DOHH2 (cell line): ENCODE results near the gene PZP.

Experiments used
- H3F3A ChIP-seq: fragments of 200-600 bp; sonication (generic), shearing (Covaris generic); 2 replicates; pipeline ENCODE4 v1.6.0; 2016; ENCODE audit warnings: antibody characterized with exemption, mild to moderate bottlenecking; ENCODE audit not compliant: control insufficient read depth, insufficient read depth
- H3K27ac ChIP-seq: fragments of 200-600 bp; sonication (generic); 2 replicates; pipeline ENCODE4 v1.5.1; 2014; ENCODE audit warnings: low read depth, mild to moderate bottlenecking, low read length, moderate library complexity
- H3K27me3 ChIP-seq: fragments of 200-600 bp; sonication (generic); 2 replicates; pipeline ENCODE4 v1.6.1; 2014; ENCODE audit warnings: mild to moderate bottlenecking, low read length, mixed read lengths; ENCODE audit not compliant: control insufficient read depth
- H3K36me3 ChIP-seq: fragments of 200-600 bp; sonication (generic); 2 replicates; pipeline ENCODE4 v1.6.1; 2014; ENCODE audit warnings: mild to moderate bottlenecking, low read length, moderate library complexity, mixed read lengths; ENCODE audit not compliant: control insufficient read depth
- H3K4me1 ChIP-seq: fragments of 200-600 bp; sonication (generic); 2 replicates; pipeline ENCODE4 v1.6.1; 2014; ENCODE audit warnings: mild to moderate bottlenecking, low read length, mixed read lengths; ENCODE audit not compliant: control insufficient read depth
- H3K4me2 ChIP-seq: fragments of 200-600 bp; sonication (generic); 2 replicates; pipeline ENCODE4 v1.6.0; 2014; ENCODE audit warnings: mild to moderate bottlenecking, low read length, moderate library complexity
- H3K4me3 ChIP-seq: fragments of 200-600 bp; sonication (generic); 2 replicates; pipeline ENCODE4 v1.5.1; 2014; ENCODE audit warnings: mild to moderate bottlenecking, low read length, mixed read lengths
- H3K79me2 ChIP-seq: fragments of 200-600 bp; sonication (generic); 2 replicates; pipeline ENCODE4 v1.6.1; 2014; ENCODE audit warnings: mild to moderate bottlenecking, low read length, mixed read lengths; ENCODE audit not compliant: control insufficient read depth
- H3K9me2 ChIP-seq: fragments of 200-600 bp; sonication (generic); replicated peaks from 2 replicates; pipeline ENCODE4 v1.6.1; 2014; ENCODE audit warnings: mild to moderate bottlenecking, low read length, mixed read lengths; ENCODE audit not compliant: control insufficient read depth
- H3K9me3 ChIP-seq: fragments of 200-600 bp; sonication (generic); 2 replicates; pipeline ENCODE4 v1.6.1; 2014; ENCODE audit warnings: antibody characterized with exemption, low read length, mixed read lengths; ENCODE audit not compliant: control insufficient read depth, insufficient read depth
- H4K20me1 ChIP-seq: fragments of 200-600 bp; sonication (generic); 2 replicates; pipeline ENCODE4 v1.6.0; 2014; ENCODE audit warnings: low read depth, mild to moderate bottlenecking, antibody characterized with exemption, low read length, moderate library complexity; ENCODE audit not compliant: control insufficient read depth, insufficient read depth
- EZH2phosphoT487 ChIP-seq: fragments of 200-600 bp; sonication (generic); IDR thresholded peaks from 2 replicates; pipeline ENCODE4 v1.6.1; 2017; ENCODE audit warnings: borderline replicate concordance, mild to moderate bottlenecking, antibody characterized with exemption, low read length, moderate library complexity, mixed read lengths
- TF ChIP-seq, protein P1 (sequence below): fragments of 200-600 bp; sonication (generic); IDR thresholded peaks from one replicate; pipeline ENCODE4 v1.5.1; 2014; ENCODE audit warnings: antibody characterized with exemption, mild to moderate bottlenecking, low read depth, low read length; ENCODE audit not compliant: poor library complexity, severe bottlenecking

The PZP gene

DNA sequence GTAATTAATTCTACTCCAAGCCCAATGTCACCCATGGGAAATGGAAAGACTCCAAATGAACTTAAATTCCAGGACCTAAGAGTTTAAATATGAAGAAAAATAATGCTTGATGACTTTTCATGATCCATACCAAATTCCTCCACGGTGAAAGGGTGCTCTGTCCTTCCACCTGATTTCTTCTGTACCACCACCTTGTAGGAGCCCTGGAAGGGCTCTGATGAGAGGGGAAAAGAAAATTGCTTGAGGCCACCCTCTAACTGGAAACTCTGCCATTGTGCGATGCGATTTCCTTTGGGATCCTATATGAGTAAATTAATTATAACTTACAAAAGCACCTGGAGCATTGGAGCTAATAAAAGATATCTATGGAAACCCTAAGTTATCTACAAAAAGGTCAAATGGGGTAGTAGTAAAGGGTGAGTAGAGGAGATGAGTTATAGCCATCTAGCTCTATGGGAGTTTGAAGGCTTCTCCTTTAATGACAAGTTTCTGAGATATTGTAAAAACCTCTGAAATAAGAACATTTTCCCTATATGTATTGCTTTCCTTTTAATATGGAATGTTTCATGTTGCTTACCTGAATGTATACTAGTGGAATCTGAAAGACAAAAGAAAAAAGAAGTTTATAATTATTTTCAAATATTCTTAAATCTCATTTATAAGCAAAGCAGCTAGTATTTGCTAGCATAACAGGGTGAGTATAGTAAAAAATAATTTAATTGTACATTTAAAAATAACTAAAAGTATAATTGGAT, 98.3 kb downstream of the PZP start:
- H4K20me1 ChIP-seq, result no peaks in the 10 kb centered on the region
- no peaks in the 10 kb centered on the region for H3K79me2 ChIP-seq
- no peaks in the 10 kb centered on the region for H3K9me3 ChIP-seq
- H3K4me3 ChIP-seq, result no peak overlapping the region
- no peaks in the 10 kb centered on the region for H3F3A ChIP-seq
- no peaks in the 10 kb centered on the region for H3K9me2 ChIP-seq
- peaks cover 15% of the 10 kb centered on the region; the same call in 1 of the 2 replicates for H3K27me3 ChIP-seq
- TF ChIP-seq, protein P1, sequence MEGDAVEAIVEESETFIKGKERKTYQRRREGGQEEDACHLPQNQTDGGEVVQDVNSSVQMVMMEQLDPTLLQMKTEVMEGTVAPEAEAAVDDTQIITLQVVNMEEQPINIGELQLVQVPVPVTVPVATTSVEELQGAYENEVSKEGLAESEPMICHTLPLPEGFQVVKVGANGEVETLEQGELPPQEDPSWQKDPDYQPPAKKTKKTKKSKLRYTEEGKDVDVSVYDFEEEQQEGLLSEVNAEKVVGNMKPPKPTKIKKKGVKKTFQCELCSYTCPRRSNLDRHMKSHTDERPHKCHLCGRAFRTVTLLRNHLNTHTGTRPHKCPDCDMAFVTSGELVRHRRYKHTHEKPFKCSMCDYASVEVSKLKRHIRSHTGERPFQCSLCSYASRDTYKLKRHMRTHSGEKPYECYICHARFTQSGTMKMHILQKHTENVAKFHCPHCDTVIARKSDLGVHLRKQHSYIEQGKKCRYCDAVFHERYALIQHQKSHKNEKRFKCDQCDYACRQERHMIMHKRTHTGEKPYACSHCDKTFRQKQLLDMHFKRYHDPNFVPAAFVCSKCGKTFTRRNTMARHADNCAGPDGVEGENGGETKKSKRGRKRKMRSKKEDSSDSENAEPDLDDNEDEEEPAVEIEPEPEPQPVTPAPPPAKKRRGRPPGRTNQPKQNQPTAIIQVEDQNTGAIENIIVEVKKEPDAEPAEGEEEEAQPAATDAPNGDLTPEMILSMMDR, result no peak
- TF ChIP-seq EZH2phosphoT487, result no peak
- H3K36me3 ChIP-seq, result no peaks in the 10 kb centered on the region
- no peak overlapping the region for H3K4me2 ChIP-seq
- H3K27ac ChIP-seq, result no peak overlapping the region
- H3K4me1 ChIP-seq, result no peaks in the 10 kb centered on the region

DNA sequence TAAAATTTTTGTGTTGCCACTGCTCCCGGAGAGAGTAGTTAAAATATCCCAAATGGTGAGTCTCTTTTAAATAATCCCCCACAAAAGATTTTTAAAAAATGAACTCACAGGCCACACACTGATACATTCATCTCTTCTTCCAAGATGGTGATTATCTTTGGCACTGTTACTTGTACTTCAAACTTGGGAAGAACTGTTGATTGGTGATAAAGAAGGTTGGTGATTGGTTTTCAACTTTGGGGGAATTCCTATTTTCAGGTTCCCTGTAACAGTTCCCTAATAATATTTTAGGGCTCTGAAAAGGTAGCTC, 99.0 kb downstream of the PZP start:
- H3K27me3 ChIP-seq, result peaks cover 15% of the 10 kb centered on the region; the same call in 1 of the 2 replicates
- TF ChIP-seq, protein P1, result no peak
- no peak for TF ChIP-seq EZH2phosphoT487

DNA sequence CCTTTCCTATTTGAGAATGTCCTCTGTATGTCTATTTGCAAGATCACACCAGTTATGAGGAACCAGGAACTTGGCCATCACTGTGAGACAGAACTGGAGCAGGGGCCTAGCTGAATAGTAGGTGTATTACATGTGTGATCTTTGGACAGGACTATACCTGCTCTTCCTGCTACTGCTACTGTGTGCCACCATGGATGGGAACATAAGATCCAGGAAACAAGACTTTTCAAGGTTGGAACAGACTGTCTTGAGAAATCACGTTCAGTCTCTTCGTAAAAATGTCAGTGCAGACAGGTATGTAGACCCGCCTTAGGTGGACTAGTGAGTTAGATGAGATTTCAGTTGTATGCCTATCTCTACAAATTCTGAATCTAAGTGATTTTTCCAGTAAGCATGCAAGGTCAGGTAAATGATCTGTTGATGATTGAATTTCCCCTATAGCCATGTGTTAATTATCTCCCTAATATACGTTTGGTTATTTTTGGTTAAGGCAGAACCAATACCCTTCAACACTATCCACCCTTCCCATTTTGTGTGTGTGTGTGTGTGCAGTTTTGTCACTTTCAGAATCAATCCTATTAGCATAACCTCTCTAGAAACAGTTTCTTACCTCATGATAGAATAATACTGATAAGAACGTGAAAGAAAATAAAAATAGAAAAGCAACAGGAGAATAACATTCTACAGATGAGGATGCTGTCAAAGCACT, 99.5 kb downstream of the PZP start:
- Histone ChIP-seq H3K79me2 (no peaks in the 10 kb centered on the region), H3K9me2 (no peaks in the 10 kb centered on the region), H4K20me1 (no peaks in the 10 kb centered on the region), H3K4me3 (no peak overlapping the region), H3K4me1 (no peaks in the 10 kb centered on the region), H3K36me3 (no peaks in the 10 kb centered on the region), H3F3A (no peaks in the 10 kb centered on the region), H3K9me3 (no peaks in the 10 kb centered on the region), H3K27me3 (peaks cover 13% of the 10 kb centered on the region; the same call in 1 of the 2 replicates), H3K27ac (no peak overlapping the region), H3K4me2 (no peak overlapping the region)
- TF ChIP-seq EZH2phosphoT487, result no peak
- TF ChIP-seq, protein P1, result no peak

More for the DNA sequence above, 99.0 kb downstream of the PZP start:
- H3K27ac ChIP-seq, result no peak overlapping the region
- H3K4me2 ChIP-seq, result no peak overlapping the region
- no peaks in the 10 kb centered on the region for H3K79me2 ChIP-seq
- H3F3A ChIP-seq, result no peaks in the 10 kb centered on the region
- no peak overlapping the region for H3K4me3 ChIP-seq
- no peaks in the 10 kb centered on the region for H3K4me1 ChIP-seq
- no peaks in the 10 kb centered on the region for H3K36me3 ChIP-seq
- H3K9me3 ChIP-seq, result no peaks in the 10 kb centered on the region
- no peaks in the 10 kb centered on the region for H4K20me1 ChIP-seq
- no peaks in the 10 kb centered on the region for H3K9me2 ChIP-seq
